WTC11 (cell line): ENCODE data around the gene ROCK1. TPM values are rescaled to one million over a fixed set of nuclear protein-coding genes. Genes with fewer than 3 reads are reported as not detected.

Experiments used
- ATAC-seq: fragments of 200-7000 bp; cut with Tn5 transposase; 2 replicates; pipeline ENCODE4 v1.10.0; 2021; ENCODE audit warnings: mild to moderate bottlenecking, moderate library complexity
- CTCF ChIA-PET: fragments of 300-600 bp; sonication (Branson Sonifier 250); formaldehyde crosslinking; loops from one replicate; lab custom pipeline; 2021; ENCODE audit warnings: antibody characterized with exemption; lab: Charles Lee
- POLR2A ChIA-PET: fragments of 350-600 bp; sonication (Branson Sonifier 250); formaldehyde crosslinking; loops from one replicate; lab custom pipeline; 2021; ENCODE audit warnings: antibody characterized with exemption; lab: Charles Lee
- DNase-seq: peaks from one replicate; pipeline ENCODE4 v3.0.0; 2021; ENCODE audit warnings: low spot score
- H3K27ac Mint-ChIP-seq: 2 replicates; pipeline ENCODE4 v1.8.0; 2021; ENCODE audit warnings: mixed read lengths
- H3K27me3 Mint-ChIP-seq: 2 replicates; pipeline ENCODE4 v1.8.0; 2021; ENCODE audit warnings: low read depth, mild to moderate bottlenecking, moderate library complexity, mixed read lengths
- H3K36me3 Mint-ChIP-seq: 2 replicates; pipeline ENCODE4 v1.8.0; 2021; ENCODE audit warnings: mixed read lengths
- H3K4me1 Mint-ChIP-seq: 2 replicates; pipeline ENCODE4 v1.8.0; 2022; ENCODE audit warnings: mixed read lengths
- H3K4me3 Mint-ChIP-seq: 2 replicates; pipeline ENCODE4 v1.8.0; 2021; ENCODE audit warnings: mild to moderate bottlenecking, moderate library complexity, mixed read lengths
- H3K9me3 Mint-ChIP-seq: 2 replicates; pipeline ENCODE4 v1.8.0; 2021; ENCODE audit warnings: mixed read lengths
- ATF2 ChIP-seq: sonication (generic); formaldehyde crosslinking; IDR thresholded peaks from 2 replicates; pipeline ENCODE4 v1.8.1; 2022; ENCODE audit warnings: low read depth, missing genetic modification reagents, borderline replicate concordance
- CREB1 ChIP-seq: sonication (generic); formaldehyde crosslinking; IDR thresholded peaks from 2 replicates; pipeline ENCODE4 v1.8.0; 2023; ENCODE audit warnings: mild to moderate bottlenecking, missing genetic modification reagents
- E2F4 ChIP-seq: sonication (generic); formaldehyde crosslinking; IDR thresholded peaks from 2 replicates; pipeline ENCODE4 v1.8.1; 2022; ENCODE audit warnings: low read depth, mild to moderate bottlenecking, moderate library complexity, missing genetic modification reagents, borderline replicate concordance
- ERG ChIP-seq: fragments of 250-450 bp; sonication (Bioruptor Pico); IDR thresholded peaks from 2 replicates; pipeline ENCODE4 v1.8.0; 2021; ENCODE audit warnings: mild to moderate bottlenecking
- FOXP1 ChIP-seq: sonication (generic); formaldehyde crosslinking; IDR thresholded peaks from 2 replicates; pipeline ENCODE4 v1.8.0; 2022; ENCODE audit warnings: missing genetic modification reagents, mild to moderate bottlenecking, moderate library complexity, borderline replicate concordance
- FOXP4 ChIP-seq: sonication (generic); formaldehyde crosslinking; IDR thresholded peaks from 2 replicates; pipeline ENCODE4 v1.8.0; 2022; ENCODE audit warnings: mild to moderate bottlenecking, missing genetic modification reagents
- HMGA2 ChIP-seq: fragments of 250-450 bp; sonication (Bioruptor Pico); IDR thresholded peaks from 2 replicates; pipeline ENCODE4 v1.4.0; 2021; ENCODE audit warnings: mild to moderate bottlenecking, moderate library complexity
- IRF1 ChIP-seq: sonication (generic); formaldehyde crosslinking; IDR thresholded peaks from 2 replicates; pipeline ENCODE4 v1.8.0; 2023; ENCODE audit warnings: missing genetic modification reagents
- MXD4 ChIP-seq: fragments of 250-450 bp; sonication (Bioruptor Pico); IDR thresholded peaks from 2 replicates; pipeline ENCODE4 v1.8.0; 2021; ENCODE audit warnings: mild to moderate bottlenecking, moderate library complexity, borderline replicate concordance
- NFYB ChIP-seq: sonication (generic); formaldehyde crosslinking; conservative IDR thresholded peaks from 2 replicates; pipeline ENCODE4 v1.8.0; 2022; ENCODE audit warnings: low read depth, missing genetic modification reagents
- RORB ChIP-seq: fragments of 250-450 bp; sonication (Bioruptor Pico); IDR thresholded peaks from 2 replicates; pipeline ENCODE4 v1.9.0; 2021; ENCODE audit warnings: mild to moderate bottlenecking
- SMAD3 ChIP-seq: sonication (generic); formaldehyde crosslinking; IDR thresholded peaks from 2 replicates; pipeline ENCODE4 v1.8.0; 2022; ENCODE audit warnings: missing genetic modification reagents, mild to moderate bottlenecking, borderline replicate concordance
- SP1 ChIP-seq: sonication (generic); formaldehyde crosslinking; conservative IDR thresholded peaks from 2 replicates; pipeline ENCODE4 v1.8.1; 2022; ENCODE audit warnings: missing genetic modification reagents
- STAT6 ChIP-seq: sonication (generic); formaldehyde crosslinking; conservative IDR thresholded peaks from 2 replicates; pipeline ENCODE4 v1.8.1; 2023; ENCODE audit warnings: mild to moderate bottlenecking, low read depth, missing genetic modification reagents, moderate library complexity
- TP53 ChIP-seq: sonication (generic); formaldehyde crosslinking; IDR thresholded peaks from 2 replicates; pipeline ENCODE4 v1.8.1; 2023; ENCODE audit warnings: mild to moderate bottlenecking, missing genetic modification reagents
- USF1 ChIP-seq: sonication (generic); formaldehyde crosslinking; IDR thresholded peaks from 2 replicates; pipeline ENCODE4 v1.8.0; 2022; ENCODE audit warnings: mild to moderate bottlenecking, missing genetic modification reagents
- USF2 ChIP-seq: sonication (generic); formaldehyde crosslinking; IDR thresholded peaks from 2 replicates; pipeline ENCODE4 v1.8.1; 2023; ENCODE audit warnings: mild to moderate bottlenecking, missing genetic modification reagents, moderate library complexity
- ZNF671 ChIP-seq: fragments of 250-450 bp; sonication (Bioruptor Pico); IDR thresholded peaks from 2 replicates; pipeline ENCODE4 v1.8.0; 2021; ENCODE audit warnings: mild to moderate bottlenecking
- total RNA-seq: library from RNA; stranded (reverse); gene quantifications from 3 replicates; pipeline ENCODE4 v1.2.3, GENCODE V29; 2021

Gene ROCK1
- total RNA-seq, 1 experiment from 2014 or later = 42.2 TPM

- TF ChIP-seq TP53 (CRISPR knock-in tag) = peak; percentile 34; the same call in 1 of the 2 replicates
- TF ChIP-seq RORB (CRISPR knock-in tag) = no peak
Observed at GRCh38 chr18:21110713-21111345, 784 bp downstream of the ROCK1 start (continued).

- ChIA-PET POLR2A (no interaction called here), CTCF (no interaction called here)
- Mint-ChIP-seq H3K4me1 (peaks cover 19% of the 10 kb centered on the region; the same call in 1 of the 2 replicates), H3K27me3 (peaks cover 16% of the 10 kb centered on the region), H3K9me3 (no peaks in the 10 kb centered on the region), H3K4me3 (no peak overlapping the region), H3K36me3 (no peaks in the 10 kb centered on the region; the same call in 1 of the 2 replicates), H3K27ac (peak overlapping the region; percentile 67)
- no peak for DNase-seq
- ATAC-seq = no peak
- TF ChIP-seq FOXP1 (CRISPR knock-in tag) (no peak), ATF2 (CRISPR knock-in tag) (no peak), CREB1 (CRISPR knock-in tag) (no peak), USF2 (CRISPR knock-in tag) (no peak), HMGA2 (CRISPR knock-in tag) (no peak), MXD4 (CRISPR knock-in tag) (no peak), USF1 (CRISPR knock-in tag) (no peak), ZNF671 (no peak), SMAD3 (CRISPR knock-in tag) (no peak), NFYB (CRISPR knock-in tag) (no peak), E2F4 (CRISPR knock-in tag) (no peak), FOXP4 (CRISPR knock-in tag) (no peak)
Observed at GRCh38 chr18:21109936-21110712, 1.5 kb downstream of the ROCK1 start.

GRCh38 chr18:21105936-21106335 is 5.7 kb downstream of the ROCK1 start:
- no peak overlapping the region for H3K27ac Mint-ChIP-seq
- no peak for DNase-seq
- ChIA-PET CTCF (no interaction called here), POLR2A (no interaction called here)
- peaks cover 27% of the 10 kb centered on the region for H3K4me1 Mint-ChIP-seq
- H3K4me3 Mint-ChIP-seq = no peak overlapping the region
- H3K9me3 Mint-ChIP-seq = no peaks in the 10 kb centered on the region
- ATAC-seq = no peak
- H3K27me3 Mint-ChIP-seq = no peaks in the 10 kb centered on the region
- no peaks in the 10 kb centered on the region; the same call in 1 of the 2 replicates for H3K36me3 Mint-ChIP-seq
- TF ChIP-seq MXD4 (CRISPR knock-in tag) (no peak), SMAD3 (CRISPR knock-in tag) (no peak), IRF1 (CRISPR knock-in tag) (no peak), STAT6 (no peak), ERG (CRISPR knock-in tag) (no peak), FOXP1 (CRISPR knock-in tag) (no peak), SP1 (no peak)
